ENCODE results near the gene SMTNL2. TPM values are rescaled to one million over a fixed set of nuclear protein-coding genes. Genes with fewer than 3 reads are reported as not detected.

Gene SMTNL2
- total RNA-seq, 6 experiments from 2014 or later: 0.12 to 0.25 (median 0.14) TPM; not detected in 3

DNA sequence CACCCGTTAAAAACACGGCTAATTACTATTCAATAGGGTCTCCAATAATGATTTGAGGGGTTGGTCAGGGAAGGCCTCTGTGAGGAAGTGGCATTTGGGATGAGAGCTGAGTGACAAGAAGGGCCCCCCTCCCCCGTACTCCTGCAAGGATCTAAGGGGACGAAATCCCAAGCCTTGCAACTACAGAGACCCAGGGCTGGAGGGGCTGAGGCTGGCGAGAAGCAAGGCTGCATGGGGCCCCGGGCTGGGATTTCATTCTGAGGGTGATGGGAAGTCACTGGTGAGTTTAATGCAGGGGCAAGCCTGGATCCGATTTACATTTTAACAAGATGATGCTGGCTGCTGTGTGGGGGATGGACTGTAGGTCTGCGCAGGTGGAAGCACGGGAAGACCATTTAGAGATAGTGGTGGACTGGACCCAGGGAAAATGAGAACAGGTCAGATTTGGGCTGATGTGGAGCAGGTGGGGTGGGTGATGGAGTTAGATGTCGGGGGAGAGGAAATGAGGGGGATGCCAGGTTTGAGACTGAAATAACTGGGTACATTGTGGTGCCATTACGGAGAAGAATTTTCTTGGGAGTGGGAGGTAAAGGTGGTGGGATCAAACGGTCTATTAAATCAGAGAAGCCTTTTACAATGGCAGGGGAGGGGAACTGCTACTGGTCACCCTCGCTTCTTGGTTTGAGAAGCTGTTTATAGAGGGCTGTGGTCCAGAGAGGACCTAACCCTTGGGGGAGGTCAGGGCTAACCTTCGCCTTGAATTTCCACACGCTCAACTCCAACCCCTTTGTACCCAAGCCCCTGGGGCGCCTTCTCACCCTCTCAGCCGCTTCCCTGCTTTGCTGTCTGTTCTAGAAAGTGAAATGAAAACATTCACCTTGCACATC is 28.2 kb upstream of the SMTNL2 start:
- DNase-seq (no peak), ATAC-seq (no peak)
- TF ChIP-seq POLR2A (IDR thresholded peaks at IDR 0.05): no peak
- TF ChIP-seq, protein P1, sequence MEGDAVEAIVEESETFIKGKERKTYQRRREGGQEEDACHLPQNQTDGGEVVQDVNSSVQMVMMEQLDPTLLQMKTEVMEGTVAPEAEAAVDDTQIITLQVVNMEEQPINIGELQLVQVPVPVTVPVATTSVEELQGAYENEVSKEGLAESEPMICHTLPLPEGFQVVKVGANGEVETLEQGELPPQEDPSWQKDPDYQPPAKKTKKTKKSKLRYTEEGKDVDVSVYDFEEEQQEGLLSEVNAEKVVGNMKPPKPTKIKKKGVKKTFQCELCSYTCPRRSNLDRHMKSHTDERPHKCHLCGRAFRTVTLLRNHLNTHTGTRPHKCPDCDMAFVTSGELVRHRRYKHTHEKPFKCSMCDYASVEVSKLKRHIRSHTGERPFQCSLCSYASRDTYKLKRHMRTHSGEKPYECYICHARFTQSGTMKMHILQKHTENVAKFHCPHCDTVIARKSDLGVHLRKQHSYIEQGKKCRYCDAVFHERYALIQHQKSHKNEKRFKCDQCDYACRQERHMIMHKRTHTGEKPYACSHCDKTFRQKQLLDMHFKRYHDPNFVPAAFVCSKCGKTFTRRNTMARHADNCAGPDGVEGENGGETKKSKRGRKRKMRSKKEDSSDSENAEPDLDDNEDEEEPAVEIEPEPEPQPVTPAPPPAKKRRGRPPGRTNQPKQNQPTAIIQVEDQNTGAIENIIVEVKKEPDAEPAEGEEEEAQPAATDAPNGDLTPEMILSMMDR (IDR thresholded peaks at IDR 0.05): no peak
- Histone ChIP-seq H3K36me3 (peaks cover 0 to 23% (median 6%) of the 10 kb centered on the region in 4 donors), H3K4me1 (peaks cover 0 to 9% (median 4%) of the 10 kb centered on the region in 4 donors), H3K27me3 (no peaks in the 10 kb centered on the region), H3K9me3 (no peaks in the 10 kb centered on the region), H3K27ac (peak overlapping the region; percentile 56 to 63 (median 58)), H3K4me3 (peak overlapping the region; percentile 80 to 96 (median 93))
- WGBS (ENCODE audit: insufficient coverage, low coverage, low lambda C conversion rate, missing lambda C conversion rate): 70% methylated on average over 11 of the region's 17 CpGs
- intact Hi-C loops (cut with DNase I): no loop called here

GRCh38 chr17:4556996-4557395 is 27.3 kb upstream of the SMTNL2 start:
- intact Hi-C loops (cut with DNase I): no loop called here
- ATAC-seq: no peak

DNA sequence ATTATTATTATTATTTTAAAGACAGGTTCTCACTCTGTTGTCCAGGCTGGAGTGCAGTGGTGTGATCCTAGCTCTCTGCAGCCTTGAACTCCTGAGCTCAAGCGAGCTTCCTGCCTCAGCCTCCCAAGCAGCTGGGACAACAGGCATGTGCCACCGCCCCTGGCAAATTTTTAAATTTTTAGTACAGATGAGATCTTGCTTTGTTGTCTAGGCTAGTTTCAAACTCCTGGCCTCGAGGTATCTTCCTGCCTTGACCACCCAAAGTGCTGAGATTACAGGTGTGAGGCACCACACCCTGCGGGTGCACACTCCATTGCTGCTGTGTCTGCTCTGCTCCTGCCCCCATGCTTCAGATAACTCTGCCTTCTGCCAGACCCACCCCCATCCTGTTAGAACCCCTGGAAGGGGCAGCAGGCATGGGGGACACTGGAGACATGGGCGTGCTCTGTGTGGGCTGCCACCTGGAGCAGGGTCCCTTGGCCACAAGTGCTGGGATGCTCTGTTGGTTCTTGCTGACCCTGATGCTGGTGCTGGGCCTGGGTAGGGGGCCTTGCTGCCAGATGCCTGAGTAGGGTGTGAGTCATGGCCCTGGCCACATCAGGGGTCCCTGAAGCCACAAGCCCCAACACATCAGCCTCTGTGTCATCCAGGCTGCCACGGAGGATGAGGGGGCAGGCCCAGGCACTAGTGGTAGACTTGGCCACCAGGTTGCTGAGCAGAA is 26.5 kb upstream of the SMTNL2 start:
- Histone ChIP-seq H3K36me3 (peaks cover 0 to 9% (median 0%) of the 10 kb centered on the region in 4 donors), H3K4me1 (peaks cover 0 to 9% (median 4%) of the 10 kb centered on the region in 4 donors), H3K27me3 (no peaks in the 10 kb centered on the region), H3K27ac (no peak overlapping the region), H3K4me3 (no peak overlapping the region), H3K9me3 (no peaks in the 10 kb centered on the region)
- no peak for DNase-seq
- ATAC-seq: no peak
- WGBS (ENCODE audit: insufficient coverage, low coverage, low lambda C conversion rate, missing lambda C conversion rate): 90% methylated on average over 4 of the region's 6 CpGs
- intact Hi-C loops (cut with DNase I): no loop called here
- TF ChIP-seq, protein P1 (IDR thresholded peaks at IDR 0.05): no peak

More at GRCh38 chr17:4556996-4557395, 27.3 kb upstream of the SMTNL2 start:
- TF ChIP-seq, protein P1 (IDR thresholded peaks at IDR 0.05): no peak
- TF ChIP-seq POLR2A (IDR thresholded peaks at IDR 0.05): no peak
- DNase-seq: no peak
- Histone ChIP-seq H3K36me3 (peaks cover 0 to 14% (median 3%) of the 10 kb centered on the region in 4 donors), H3K4me3 (no peak overlapping the region), H3K4me1 (peaks cover 0 to 9% (median 4%) of the 10 kb centered on the region in 4 donors), H3K27me3 (no peaks in the 10 kb centered on the region), H3K9me3 (no peaks in the 10 kb centered on the region), H3K27ac (no peak overlapping the region)
- WGBS (ENCODE audit: insufficient coverage, low coverage, low lambda C conversion rate, missing lambda C conversion rate): 61% methylated on average over 3 of the region's 4 CpGs

DNA sequence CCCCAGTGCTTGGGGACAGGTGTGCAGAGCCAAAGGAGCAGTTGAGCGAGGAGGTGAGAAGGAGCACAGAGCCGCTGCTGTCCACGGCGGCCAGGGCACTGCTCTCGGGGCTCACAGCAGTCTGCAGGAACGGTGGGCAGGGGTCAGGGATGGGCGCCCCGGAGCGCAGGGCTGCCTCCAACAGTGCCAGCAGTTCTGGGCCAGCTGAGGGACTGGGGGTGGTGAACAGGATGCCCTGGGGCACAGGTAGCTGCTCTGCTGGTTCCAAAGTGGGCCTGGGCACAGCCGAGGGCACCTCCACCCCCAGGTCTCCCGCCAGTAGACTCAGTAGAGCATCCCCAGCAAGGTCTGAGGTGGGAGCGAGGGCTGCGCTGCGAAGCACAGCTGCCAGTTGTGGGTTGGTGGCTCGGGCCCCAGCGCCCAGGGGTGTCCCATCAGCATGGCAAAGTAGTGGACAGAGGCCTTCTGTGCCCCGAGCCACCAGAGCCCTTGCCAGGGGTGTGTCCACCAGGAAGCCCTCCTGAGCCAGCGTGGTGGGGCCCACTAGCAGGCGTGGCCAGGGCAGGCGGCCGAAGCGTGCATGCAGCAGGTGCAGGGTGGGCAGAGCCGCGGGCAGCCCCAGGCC is 25.9 kb upstream of the SMTNL2 start:
- Histone ChIP-seq H3K27me3 (no peaks in the 10 kb centered on the region), H3K9me3 (no peaks in the 10 kb centered on the region), H3K36me3 (peaks cover 0 to 3% (median 0%) of the 10 kb centered on the region in 4 donors), H3K4me3 (no peak overlapping the region), H3K4me1 (peaks cover 0 to 9% (median 4%) of the 10 kb centered on the region in 4 donors), H3K27ac (no peak overlapping the region)
- TF ChIP-seq POLR2A (IDR thresholded peaks at IDR 0.05): no peak
- TF ChIP-seq, protein P1 (IDR thresholded peaks at IDR 0.05): no peak
- intact Hi-C loops (cut with DNase I): no loop called here
- DNase-seq (peak in 1 of 3 donors; percentile 53), ATAC-seq (no peak)
- no CpG with 5 or more reads among the region's 24 CpGs for WGBS (ENCODE audit: insufficient coverage, low coverage, low lambda C conversion rate, missing lambda C conversion rate)

Measured in right lobe of liver (tissue), 6 donors.